Measurements from ENCODE around the gene TMC7. TPM values are rescaled to one million over a fixed set of nuclear protein-coding genes. Genes with fewer than 3 reads are reported as not detected.

Gene TMC7
- total and polyA plus RNA-seq, 4 donors: 0.06 to 0.42 (median 0.09) TPM

DNA sequence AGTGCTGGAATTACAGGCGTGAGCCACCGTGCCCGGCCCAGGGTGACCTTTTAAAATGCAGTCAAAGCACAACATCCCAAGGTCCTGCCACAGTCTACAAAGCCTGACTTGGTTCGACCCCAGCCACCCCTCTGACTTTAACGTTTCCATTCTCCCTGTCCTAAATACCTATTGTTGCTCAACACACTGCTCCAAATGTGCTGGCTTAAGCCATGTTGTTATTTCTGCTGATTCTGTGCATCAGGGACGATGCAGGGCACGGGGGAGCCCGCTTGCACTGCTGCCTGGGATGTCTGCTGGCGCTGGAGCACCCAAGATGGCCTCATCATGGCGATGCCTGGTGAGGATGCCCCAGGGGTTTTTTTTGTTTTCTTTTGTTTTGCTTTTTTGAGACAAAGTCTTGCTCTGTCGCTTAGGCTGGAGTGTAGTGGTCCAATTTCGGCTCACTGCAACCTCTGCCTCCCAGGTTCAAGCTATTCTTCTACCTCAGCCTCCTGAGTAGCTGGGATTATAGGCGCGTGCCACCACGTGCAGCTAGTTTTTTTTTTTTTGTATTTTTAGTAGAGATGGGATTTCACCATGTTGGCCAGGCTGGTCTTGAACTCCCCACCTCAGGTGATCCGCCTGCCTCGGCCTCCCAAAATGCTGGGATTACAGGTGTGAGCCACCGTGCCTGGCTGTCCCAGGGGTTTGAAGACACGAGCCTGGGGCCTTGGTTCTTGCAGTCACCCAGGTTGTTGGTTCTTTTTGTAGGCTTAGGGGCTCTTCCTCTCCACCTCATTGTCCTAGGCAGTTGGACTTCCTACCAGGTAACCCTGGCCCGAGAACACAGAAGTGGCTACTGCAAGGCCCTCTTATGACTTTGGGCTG is 22.9 kb downstream of the TMC7 start:
- DNase-seq (ENCODE audit: low spot score): no peak
- no peaks in the 10 kb centered on the region for H3K36me3 ChIP-seq (ENCODE audit: control insufficient read depth in 4 of 4, insufficient read depth in 3 of 4, low read depth in 1 of 4, low read length in 3 of 4)
- H3K9ac ChIP-seq (ENCODE audit: low read depth in 1 of 2, low read length in 2 of 2): no peak overlapping the region
- no peak overlapping the region for H3K27ac ChIP-seq (ENCODE audit: low read depth in 1 of 2, low read length in 2 of 2)
- H3K9me3 ChIP-seq (ENCODE audit: control insufficient read depth in 4 of 4, low read length in 3 of 4): peaks cover 0 to 5% (median 2%) of the 10 kb centered on the region in 4 donors
- no peaks in the 10 kb centered on the region for H3K4me1 ChIP-seq (ENCODE audit: control insufficient read depth in 4 of 4, insufficient read depth in 4 of 4, low read length in 3 of 4)
- TF ChIP-seq, protein P1, sequence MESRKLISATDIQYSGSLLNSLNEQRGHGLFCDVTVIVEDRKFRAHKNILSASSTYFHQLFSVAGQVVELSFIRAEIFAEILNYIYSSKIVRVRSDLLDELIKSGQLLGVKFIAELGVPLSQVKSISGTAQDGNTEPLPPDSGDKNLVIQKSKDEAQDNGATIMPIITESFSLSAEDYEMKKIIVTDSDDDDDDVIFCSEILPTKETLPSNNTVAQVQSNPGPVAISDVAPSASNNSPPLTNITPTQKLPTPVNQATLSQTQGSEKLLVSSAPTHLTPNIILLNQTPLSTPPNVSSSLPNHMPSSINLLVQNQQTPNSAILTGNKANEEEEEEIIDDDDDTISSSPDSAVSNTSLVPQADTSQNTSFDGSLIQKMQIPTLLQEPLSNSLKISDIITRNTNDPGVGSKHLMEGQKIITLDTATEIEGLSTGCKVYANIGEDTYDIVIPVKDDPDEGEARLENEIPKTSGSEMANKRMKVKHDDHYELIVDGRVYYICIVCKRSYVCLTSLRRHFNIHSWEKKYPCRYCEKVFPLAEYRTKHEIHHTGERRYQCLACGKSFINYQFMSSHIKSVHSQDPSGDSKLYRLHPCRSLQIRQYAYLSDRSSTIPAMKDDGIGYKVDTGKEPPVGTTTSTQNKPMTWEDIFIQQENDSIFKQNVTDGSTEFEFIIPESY (IDR thresholded peaks at IDR 0.05): no peak
- TF ChIP-seq RXRA (IDR thresholded peaks at IDR 0.05) (no peak), YY1 (IDR thresholded peaks at IDR 0.05) (no peak), EGR1 (IDR thresholded peaks at IDR 0.05; ENCODE audit: low read depth in 2 of 2) (no peak), FOXA2 (IDR thresholded peaks at IDR 0.05) (no peak)
- no peaks in the 10 kb centered on the region for H3K27me3 ChIP-seq (ENCODE audit: control insufficient read depth in 4 of 4, insufficient read depth in 4 of 4, low read length in 3 of 4)
- H3K4me3 ChIP-seq (ENCODE audit: low read depth in 1 of 3, low read length in 3 of 3): no peak overlapping the region
- 89% methylated on average over 20 of the region's 20 CpGs for WGBS

DNA sequence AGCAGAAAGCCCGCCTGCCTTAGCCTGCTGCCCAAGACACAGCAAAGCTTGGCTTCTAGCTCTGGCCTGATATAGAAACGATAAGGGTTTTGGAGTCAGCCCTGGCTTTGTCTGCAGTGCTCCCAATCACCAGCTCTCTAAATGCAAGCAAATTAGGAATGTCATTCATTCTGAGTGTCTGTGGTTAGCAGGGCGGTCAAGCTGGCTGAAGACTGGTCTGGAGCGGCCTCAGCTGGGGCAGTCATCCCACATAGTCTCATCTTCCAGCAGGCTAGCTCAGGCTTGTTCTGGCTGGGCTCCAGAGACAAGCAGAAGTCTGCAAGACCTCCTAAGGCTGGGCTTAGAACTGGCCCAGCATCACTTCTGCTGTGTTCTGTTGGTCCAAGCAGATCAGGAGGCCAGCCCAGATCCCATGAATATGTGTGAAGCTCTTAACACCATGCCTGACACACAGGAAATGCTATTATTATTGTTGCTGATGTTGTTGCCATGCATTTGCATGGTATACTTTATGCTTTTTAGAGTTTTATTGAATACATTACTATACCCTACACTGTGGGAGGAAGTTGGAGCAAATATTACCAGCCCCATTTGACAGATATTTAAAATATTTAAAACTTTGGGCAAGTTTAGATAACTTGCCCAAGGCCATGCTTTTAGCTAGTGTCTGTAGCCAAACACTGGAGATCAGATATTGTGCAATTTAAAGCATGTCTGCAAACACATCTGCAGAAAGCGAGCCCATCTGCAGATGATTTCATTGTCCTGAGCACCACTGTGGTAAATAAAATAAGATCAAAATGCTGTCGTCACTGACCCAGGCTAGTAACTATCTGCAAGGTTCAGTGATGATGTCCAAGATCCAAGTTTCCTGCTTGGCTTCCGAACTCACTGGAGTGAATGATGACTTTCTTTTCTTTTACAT is 24.8 kb downstream of the TMC7 start:
- TF ChIP-seq TAF1 (conservative IDR thresholded peaks at IDR 0.05) (no peak), HNF4G (IDR thresholded peaks at IDR 0.05) (no peak), FOXA2 (IDR thresholded peaks at IDR 0.05) (no peak), YY1 (IDR thresholded peaks at IDR 0.05) (no peak), JUND (IDR thresholded peaks at IDR 0.05) (no peak), NR2F2 (IDR thresholded peaks at IDR 0.05) (no peak), EGR1 (IDR thresholded peaks at IDR 0.05; ENCODE audit: low read depth in 2 of 2) (no peak), SP1 (IDR thresholded peaks at IDR 0.05) (no peak), FOXA1 (IDR thresholded peaks at IDR 0.05) (no peak), GABPA (IDR thresholded peaks at IDR 0.05 in 1 of 2, conservative IDR thresholded peaks at IDR 0.05 in 1 of 2) (no peak)
- TF ChIP-seq, protein P2, sequence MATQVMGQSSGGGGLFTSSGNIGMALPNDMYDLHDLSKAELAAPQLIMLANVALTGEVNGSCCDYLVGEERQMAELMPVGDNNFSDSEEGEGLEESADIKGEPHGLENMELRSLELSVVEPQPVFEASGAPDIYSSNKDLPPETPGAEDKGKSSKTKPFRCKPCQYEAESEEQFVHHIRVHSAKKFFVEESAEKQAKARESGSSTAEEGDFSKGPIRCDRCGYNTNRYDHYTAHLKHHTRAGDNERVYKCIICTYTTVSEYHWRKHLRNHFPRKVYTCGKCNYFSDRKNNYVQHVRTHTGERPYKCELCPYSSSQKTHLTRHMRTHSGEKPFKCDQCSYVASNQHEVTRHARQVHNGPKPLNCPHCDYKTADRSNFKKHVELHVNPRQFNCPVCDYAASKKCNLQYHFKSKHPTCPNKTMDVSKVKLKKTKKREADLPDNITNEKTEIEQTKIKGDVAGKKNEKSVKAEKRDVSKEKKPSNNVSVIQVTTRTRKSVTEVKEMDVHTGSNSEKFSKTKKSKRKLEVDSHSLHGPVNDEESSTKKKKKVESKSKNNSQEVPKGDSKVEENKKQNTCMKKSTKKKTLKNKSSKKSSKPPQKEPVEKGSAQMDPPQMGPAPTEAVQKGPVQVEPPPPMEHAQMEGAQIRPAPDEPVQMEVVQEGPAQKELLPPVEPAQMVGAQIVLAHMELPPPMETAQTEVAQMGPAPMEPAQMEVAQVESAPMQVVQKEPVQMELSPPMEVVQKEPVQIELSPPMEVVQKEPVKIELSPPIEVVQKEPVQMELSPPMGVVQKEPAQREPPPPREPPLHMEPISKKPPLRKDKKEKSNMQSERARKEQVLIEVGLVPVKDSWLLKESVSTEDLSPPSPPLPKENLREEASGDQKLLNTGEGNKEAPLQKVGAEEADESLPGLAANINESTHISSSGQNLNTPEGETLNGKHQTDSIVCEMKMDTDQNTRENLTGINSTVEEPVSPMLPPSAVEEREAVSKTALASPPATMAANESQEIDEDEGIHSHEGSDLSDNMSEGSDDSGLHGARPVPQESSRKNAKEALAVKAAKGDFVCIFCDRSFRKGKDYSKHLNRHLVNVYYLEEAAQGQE (IDR thresholded peaks at IDR 0.05): no peak
- DNase-seq (ENCODE audit: low spot score): no peak
- Histone ChIP-seq H3K9me3 (ENCODE audit: control insufficient read depth in 4 of 4, low read length in 3 of 4) (peaks cover 0 to 5% (median 2%) of the 10 kb centered on the region in 4 donors), H3K27ac (ENCODE audit: low read depth in 1 of 2, low read length in 2 of 2) (no peak overlapping the region), H3K4me3 (ENCODE audit: low read depth in 1 of 3, low read length in 3 of 3) (no peak overlapping the region), H3K27me3 (ENCODE audit: control insufficient read depth in 4 of 4, insufficient read depth in 4 of 4, low read length in 3 of 4) (no peaks in the 10 kb centered on the region), H3K36me3 (ENCODE audit: control insufficient read depth in 4 of 4, insufficient read depth in 3 of 4, low read depth in 1 of 4, low read length in 3 of 4) (no peaks in the 10 kb centered on the region), H3K4me1 (ENCODE audit: control insufficient read depth in 4 of 4, insufficient read depth in 4 of 4, low read length in 3 of 4) (no peaks in the 10 kb centered on the region), H3K9ac (ENCODE audit: low read depth in 1 of 2, low read length in 2 of 2) (no peak overlapping the region)
- WGBS: 78% methylated on average over 7 of the region's 7 CpGs

All from liver (tissue), 9 donors.